Stimulated activated CD8-positive, alpha-beta memory T cell treated with anti-CD3 and anti-CD28 coated beads, Interleukin-7, amount 100 ng/mL, for 4 hours (primary cell): ENCODE measurements around the gene GMCL1.

ENCODE experiments used
- DNase-seq, 2 donors: peaks; one replicate each; pipeline ENCODE4 v3.0.0-alpha.2; 2020; ENCODE audit warnings: low read depth in 2 of 2

GMCL1 gene

DNA sequence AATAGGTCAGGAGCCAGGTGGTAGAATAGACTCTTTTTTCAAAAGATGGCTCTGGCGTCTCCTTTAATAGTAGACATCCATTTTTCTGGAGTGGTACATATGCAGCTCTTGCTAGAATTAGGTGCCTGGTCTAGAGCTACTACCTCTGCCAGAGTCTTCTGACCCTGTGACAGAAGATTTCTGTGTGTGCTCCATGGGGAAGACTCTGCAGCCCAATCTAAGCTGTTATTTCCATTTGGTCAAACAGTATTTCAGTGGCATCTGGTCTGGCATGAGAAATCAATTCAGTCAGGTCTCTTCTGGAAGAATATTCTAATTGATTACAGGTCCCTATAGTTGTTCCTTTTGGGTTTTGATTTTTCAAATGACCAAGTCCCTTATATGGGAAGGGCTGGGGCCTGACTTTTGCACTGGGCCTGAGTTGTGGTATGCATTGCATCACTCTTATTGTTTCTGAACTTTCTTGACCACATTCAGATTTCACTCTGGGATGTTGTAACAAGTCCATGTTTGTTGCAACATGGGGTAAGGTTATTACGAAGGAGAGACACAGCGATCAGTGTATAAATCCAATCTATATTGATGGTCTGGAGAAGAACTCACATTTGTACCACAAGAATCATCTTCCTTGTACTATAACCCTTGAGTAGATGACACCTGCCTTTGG is 97.5 kb downstream of the GMCL1 start:
- no peak for DNase-seq
